Body of pancreas (tissue), 4 donors: ENCODE results near the gene XRCC5. TPM values are rescaled to one million over a fixed set of nuclear protein-coding genes. Genes with fewer than 3 reads are reported as not detected.

Experiments
- ATAC-seq: fragments of 150-250 bp; one replicate; pipeline ENCODE4 v1.9.1; 2016
- DNase-seq, 4 donors: peaks; one replicate each; pipeline ENCODE4 v3.0.0-alpha.2; 2019
- H3K27ac ChIP-seq, 4 donors: fragments of 200-600 bp; sonication (generic); 1 replicate in 3 of 4; 2 replicates in 1 of 4; pipeline versions ENCODE4 v1.5.1 to v1.6.1; 2016 to 2019; ENCODE audit warnings: mild to moderate bottlenecking in 1 of 4, mixed read lengths in 1 of 4, moderate library complexity in 1 of 4
- H3K27me3 ChIP-seq, 2 donors: fragments of 200-600 bp; sonication (generic); one replicate each; pipeline ENCODE4 v1.6.0; 2016; ENCODE audit warnings: mild to moderate bottlenecking in 1 of 2
- H3K36me3 ChIP-seq, 2 donors: fragments of 200-600 bp; sonication (generic); replicated peaks in 1 of 2; 2 replicates each; pipeline ENCODE4 v1.5.1; 2016; ENCODE audit warnings: low read depth in 2 of 2; ENCODE audit not compliant: insufficient read depth in 1 of 2
- H3K4me1 ChIP-seq: fragments of 200-600 bp; sonication (generic); one replicate; pipeline ENCODE4 v1.6.0; 2016
- H3K4me3 ChIP-seq, 2 donors: fragments of 200-600 bp; sonication (generic); 1 replicate in 1 of 2; 2 replicates in 1 of 2; pipeline ENCODE4 v1.5.1; 2016 to 2019
- H3K9me3 ChIP-seq, 3 donors: fragments of 200-600 bp; sonication (generic); 1 replicate in 2 of 3; 2 replicates in 1 of 3; pipeline ENCODE4 v1.5.1; 2016
- POLR2A ChIP-seq, 3 donors: fragments of 450-650 bp; IDR thresholded peaks; one replicate each; pipeline ENCODE4 v1.6.1; 2016; ENCODE audit warnings: antibody characterized with exemption in 3 of 3, mild to moderate bottlenecking in 2 of 3
- WGBS, 2 donors: methylation state at CpG; one replicate each; pipeline ENCODE4 v1.1.5; 2017; 5-methylcytosine and 5-hydroxymethylcytosine counted together
- intact Hi-C: fragments of 100-400 bp; cut with DNase I; formaldehyde crosslinking; loops from one replicate; pipeline ENCODE4 v1.15.1; 2023
- total RNA-seq, 2 donors: library from RNA; depleted of rRNA; stranded (reverse); fragments of >200 nt; gene quantifications; one replicate each; pipeline ENCODE4 v1.1.0, GENCODE V29; 2016
- TF ChIP-seq, protein P1 (sequence below), 7 experiments: fragments of 450-650 bp in 4 of 7; fragments of 200-600 bp in 3 of 7; sonication (generic) in 3 of 7; IDR thresholded peaks; one replicate each; pipeline ENCODE4 v1.5.1; 2016 to 2019; ENCODE audit warnings: antibody characterized with exemption in 7 of 7

XRCC5 gene
- total RNA-seq, 2 donors from 2014 or later = 74.2 to 74.7 TPM

DNA sequence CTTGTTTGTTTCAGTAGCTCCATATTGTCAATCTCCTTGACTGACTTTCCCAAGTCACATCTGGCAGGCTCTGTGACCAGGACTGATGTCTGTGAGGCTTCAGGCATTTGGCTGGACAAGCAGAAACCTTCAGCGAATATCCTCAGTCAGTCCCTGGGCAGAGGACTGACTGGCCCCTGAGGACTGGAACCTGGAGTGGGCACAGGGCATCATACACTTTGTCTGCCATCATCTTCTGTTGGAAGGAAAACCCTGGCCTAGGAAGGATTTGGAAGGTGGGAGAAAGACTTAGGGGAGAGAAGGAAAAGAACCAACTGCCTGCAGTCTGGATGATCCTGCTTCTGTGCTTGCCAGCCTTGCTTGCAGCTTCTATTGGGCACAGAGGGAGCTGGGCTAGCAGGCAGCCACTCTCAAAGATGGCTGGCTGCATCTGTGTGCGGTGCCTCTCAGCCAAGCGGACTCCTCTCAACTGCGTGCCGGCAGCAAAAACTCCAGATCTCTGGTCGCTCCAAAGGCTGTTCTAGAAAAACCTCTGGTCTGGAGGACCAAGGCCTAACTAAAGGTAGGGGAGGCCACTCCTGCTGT, 136.3 kb downstream of the XRCC5 start:
- Histone ChIP-seq H3K36me3 (no peaks in the 10 kb centered on the region), H3K27ac (no peak overlapping the region), H3K4me3 (no peak overlapping the region), H3K4me1 (peaks cover 14% of the 10 kb centered on the region), H3K27me3 (no peaks in the 10 kb centered on the region), H3K9me3 (no peaks in the 10 kb centered on the region)
- no peak for DNase-seq
- TF ChIP-seq, protein P1, sequence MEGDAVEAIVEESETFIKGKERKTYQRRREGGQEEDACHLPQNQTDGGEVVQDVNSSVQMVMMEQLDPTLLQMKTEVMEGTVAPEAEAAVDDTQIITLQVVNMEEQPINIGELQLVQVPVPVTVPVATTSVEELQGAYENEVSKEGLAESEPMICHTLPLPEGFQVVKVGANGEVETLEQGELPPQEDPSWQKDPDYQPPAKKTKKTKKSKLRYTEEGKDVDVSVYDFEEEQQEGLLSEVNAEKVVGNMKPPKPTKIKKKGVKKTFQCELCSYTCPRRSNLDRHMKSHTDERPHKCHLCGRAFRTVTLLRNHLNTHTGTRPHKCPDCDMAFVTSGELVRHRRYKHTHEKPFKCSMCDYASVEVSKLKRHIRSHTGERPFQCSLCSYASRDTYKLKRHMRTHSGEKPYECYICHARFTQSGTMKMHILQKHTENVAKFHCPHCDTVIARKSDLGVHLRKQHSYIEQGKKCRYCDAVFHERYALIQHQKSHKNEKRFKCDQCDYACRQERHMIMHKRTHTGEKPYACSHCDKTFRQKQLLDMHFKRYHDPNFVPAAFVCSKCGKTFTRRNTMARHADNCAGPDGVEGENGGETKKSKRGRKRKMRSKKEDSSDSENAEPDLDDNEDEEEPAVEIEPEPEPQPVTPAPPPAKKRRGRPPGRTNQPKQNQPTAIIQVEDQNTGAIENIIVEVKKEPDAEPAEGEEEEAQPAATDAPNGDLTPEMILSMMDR (IDR thresholded peaks at IDR 0.05) = no peak
- TF ChIP-seq POLR2A (IDR thresholded peaks at IDR 0.05) = no peak
- ATAC-seq = no peak
- 79 to 80% methylated on average over 6 of the region's 6 CpGs for WGBS, 2 donors
- intact Hi-C loops = no loop called here

DNA sequence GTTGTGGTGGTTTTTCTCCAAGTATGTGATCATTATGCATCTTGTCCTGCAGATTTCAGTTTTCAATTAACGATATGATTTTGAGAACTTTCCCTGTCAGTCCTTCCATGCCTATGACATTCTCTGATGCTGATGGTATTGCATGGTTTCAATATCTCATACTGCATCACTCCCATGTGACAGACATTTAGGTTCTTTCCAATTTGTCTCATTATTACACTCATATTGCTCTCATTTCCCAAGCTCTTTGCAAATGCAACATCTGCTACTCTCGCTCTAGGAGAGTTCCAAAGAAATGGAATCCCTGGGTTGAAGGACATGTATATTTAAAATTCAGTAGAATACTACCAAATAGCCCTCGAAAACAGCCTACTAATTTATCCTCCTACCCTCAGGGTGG, 137.6 kb downstream of the XRCC5 start:
- Histone ChIP-seq H3K4me1 (peaks cover 7% of the 10 kb centered on the region), H3K4me3 (no peak overlapping the region), H3K36me3 (no peaks in the 10 kb centered on the region), H3K27me3 (no peaks in the 10 kb centered on the region), H3K27ac (no peak overlapping the region), H3K9me3 (no peaks in the 10 kb centered on the region)
- DNase-seq (no peak), ATAC-seq (no peak)
- TF ChIP-seq, protein P1 (IDR thresholded peaks at IDR 0.05) = no peak
- TF ChIP-seq POLR2A (IDR thresholded peaks at IDR 0.05) = no peak
- intact Hi-C loops = no loop called here
- WGBS, 2 donors = 85 to 89% methylated on average over 3 of the region's 3 CpGs

Other genes with a start within 250 kb of the XRCC5 start
- gene MREG, start 95.8 kb upstream of the XRCC5 start, total RNA-seq = 1 to 10 TPM; 3.6 TPM
- 1 to 10 TPM; 5.9 to 6.5 TPM for gene PECR, start 27.5 kb upstream of the XRCC5 start, total RNA-seq
- under 1 TPM in 1 of 2 donors, not detected in 1; 0.26 TPM for gene TMEM169, start 27.4 kb upstream of the XRCC5 start, total RNA-seq